ENCODE data around the gene FHAD1.
"Not testable (repeated sequence)": the region's sequence is repeated elsewhere in the genome, so short reads cannot be mapped to it uniquely, and the experiment has no call there.

Gene FHAD1

DNA sequence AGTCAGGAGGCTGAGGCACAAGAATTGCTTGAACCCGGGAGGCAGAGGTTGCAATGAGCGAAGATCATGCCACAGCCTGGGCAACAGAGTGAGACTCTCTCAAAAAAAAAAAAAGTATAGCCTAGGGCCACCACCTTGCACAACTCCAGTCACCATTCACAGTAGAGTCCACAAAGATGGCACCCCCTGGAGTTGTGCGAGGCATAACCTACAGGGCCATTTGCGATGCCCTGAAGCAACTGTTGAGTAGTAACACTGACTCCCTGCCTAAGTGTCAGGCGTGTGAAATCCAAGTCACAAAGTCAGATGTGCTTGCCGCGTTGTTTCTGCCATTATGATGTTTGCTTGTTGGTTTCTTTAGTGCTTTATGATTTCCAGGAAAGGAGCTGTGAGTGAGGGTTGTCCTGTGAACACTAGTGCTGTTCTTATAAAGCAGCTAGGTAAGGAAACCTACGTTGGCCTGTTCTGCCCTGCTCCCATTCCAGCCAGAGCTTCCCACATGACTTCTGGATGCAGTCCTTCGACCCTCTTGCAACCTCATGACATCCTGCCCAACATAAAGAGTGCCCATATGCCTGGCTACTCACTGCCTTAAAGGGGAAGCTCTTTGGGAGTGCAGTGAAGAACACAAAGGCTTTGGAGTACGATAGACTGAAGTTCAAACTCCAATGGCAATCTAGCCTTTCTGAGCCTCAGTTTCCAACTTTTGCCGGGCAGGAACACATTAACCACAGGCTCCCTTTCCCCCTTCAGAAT is 29.8 kb downstream of the FHAD1 start:
- no peak for DNase-seq (ENCODE audit: low spot score)

DNA sequence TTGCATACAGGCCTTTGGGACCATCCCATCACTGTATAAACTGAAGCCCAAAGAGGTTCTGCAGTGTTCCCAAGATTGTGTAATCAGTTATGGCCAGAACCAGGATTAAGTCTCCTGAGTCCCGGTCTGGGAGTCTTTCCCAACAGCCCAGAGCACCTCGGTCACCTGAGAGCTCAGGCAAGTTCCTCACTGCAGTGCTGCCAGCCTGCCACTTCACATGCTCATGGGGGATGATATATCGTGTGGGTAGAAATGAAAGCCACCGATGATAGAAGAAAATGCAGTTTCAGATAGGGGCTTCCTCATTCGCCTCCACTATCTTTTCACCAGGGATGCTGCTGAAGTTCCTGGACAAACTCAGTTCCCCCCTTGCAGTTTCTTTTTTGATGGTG is 30.4 kb downstream of the FHAD1 start:
- no peak for DNase-seq (ENCODE audit: low spot score)

DNA sequence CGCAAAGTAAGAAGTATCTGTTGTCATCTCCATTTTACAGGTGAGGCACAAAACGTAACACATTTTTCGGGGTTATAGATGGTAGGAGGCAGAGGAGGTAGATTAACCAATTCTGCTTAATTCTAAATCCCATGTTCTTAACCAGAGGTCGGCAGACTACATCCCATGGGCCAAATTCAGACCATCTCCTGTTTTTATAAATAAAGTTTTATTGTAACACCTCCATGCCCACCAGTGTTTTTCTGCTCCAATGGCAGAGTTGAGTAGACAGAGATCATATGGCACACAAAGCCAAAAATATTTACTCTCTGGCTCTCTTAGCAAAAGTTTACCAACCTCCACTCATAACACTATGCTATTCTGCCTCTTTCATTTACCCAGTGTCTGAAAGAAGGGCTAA is 30.9 kb downstream of the FHAD1 start:
- no peak for DNase-seq (ENCODE audit: low spot score)

DNA sequence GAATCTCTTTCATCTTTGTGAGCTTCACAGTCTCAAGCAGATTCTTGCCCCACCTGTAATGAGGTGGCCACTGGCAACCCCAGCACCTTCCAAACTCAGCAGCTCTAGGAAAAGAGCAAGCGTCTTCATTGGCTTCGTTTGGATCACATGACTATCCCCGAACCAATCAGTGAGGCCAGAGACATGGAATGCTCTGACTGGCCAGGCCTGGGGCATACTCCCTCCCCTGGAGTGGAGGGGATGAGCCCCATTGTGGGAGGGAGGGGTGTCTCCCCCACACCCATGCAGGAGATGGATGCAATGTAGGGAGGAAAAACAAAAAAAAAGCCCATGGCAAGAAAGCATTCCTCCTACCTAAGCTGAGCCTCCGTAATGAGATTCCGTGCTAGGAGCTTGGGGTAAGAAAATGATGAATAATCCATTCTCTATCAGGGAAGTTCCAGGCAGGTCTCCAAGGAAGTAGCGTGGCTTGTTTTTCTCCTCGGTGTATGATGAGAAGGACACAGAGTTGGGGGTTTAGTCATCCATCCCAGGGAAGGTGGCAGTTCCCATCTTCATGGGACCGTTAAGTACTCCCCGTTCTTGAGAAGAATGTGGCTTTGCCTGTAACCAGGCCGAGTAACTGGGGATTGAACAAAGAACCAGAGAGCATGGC is 32.7 kb downstream of the FHAD1 start:
- no peak for DNase-seq (ENCODE audit: low spot score)

DNA sequence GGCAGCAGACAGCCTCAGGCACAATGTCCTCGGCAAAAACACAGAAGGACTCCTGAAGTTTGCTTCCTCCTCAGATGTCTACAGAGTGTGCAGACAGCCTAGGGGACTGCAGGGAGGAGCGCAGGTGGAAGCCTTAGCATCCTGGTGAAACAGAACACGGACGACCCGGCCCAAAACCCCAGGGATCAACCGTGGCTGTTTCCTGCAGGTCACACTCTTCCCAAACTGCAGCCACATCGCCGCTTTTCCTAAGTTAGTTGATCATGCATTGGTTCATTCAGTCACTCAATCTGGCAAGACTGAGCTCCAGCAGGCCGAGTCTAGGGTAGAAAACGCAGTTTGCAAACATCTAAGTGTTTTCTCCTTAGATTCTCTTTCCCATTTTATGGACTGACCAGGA is 33.4 kb downstream of the FHAD1 start:
- no peak for DNase-seq (ENCODE audit: low spot score)

DNA sequence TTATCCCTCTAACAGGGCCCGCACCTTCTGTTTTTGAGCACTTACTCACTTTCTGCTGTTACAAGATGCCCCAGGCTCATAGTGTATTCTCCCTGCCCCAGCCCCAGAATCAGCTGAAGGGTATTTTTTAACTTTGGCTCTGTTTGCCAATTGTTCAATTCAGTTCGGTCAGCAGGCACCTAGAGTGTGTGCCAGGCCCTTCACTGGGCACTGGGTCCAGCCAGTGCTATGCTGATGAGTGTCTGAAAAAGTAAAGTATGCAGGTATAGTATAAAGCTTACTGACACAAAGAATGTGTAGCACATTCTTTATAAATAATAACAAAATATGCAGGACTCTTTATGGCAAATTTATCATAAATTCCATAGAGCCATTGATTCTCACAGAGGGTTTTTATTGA is 35.0 kb downstream of the FHAD1 start:
- no peak for DNase-seq (ENCODE audit: low spot score)

DNA sequence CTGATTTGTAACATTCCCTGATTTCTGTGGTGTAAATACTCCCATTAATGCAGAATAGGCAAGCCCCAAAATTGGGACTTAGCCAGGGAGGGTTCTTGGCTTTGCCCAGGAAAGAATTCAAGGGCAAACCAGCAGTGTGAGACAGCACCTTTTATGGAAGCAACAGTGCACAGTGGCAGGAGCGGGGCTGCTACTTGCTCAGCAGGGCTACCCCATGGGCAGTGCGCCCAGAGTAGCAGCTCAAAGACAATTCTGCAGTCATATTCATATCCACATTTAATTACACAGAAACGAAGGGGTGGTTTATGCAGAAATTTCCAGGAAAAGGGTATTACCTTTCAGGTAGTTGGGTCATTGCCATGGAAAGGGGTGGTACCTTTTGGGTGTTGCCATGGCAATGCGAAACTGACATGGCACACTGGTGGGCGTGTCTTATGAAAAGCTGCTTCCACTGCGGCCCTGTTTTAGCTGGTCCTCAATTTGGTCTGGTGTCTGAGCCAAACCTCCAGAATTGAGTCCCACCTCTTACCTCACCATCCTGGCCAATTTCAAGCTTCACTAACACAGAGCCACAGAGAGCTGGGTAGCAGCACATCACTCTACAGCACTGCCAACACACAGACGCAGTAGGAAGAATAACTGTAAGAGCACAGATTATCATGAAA is 35.9 kb downstream of the FHAD1 start:
- DNase-seq (ENCODE audit: low spot score): no peak

DNA sequence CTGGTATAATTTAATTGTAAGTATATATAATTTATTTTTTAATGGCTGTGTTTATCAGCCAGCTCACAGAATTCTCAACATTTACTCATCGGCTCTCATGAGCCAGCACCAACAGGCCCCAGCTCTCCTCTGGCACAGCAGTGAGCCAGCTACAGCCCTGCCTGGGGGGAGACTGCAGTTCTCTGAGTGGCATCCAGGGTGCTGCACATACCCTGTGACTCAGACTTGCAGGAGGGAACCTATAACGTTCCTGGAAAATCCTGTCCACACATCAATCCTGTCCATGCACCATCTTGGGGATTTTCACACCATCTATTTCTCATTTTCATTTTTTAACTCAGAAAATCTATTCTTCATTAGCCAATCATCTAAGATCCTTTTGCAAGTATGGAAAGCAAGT is 36.5 kb downstream of the FHAD1 start:
- DNase-seq (ENCODE audit: low spot score): no peak

DNA sequence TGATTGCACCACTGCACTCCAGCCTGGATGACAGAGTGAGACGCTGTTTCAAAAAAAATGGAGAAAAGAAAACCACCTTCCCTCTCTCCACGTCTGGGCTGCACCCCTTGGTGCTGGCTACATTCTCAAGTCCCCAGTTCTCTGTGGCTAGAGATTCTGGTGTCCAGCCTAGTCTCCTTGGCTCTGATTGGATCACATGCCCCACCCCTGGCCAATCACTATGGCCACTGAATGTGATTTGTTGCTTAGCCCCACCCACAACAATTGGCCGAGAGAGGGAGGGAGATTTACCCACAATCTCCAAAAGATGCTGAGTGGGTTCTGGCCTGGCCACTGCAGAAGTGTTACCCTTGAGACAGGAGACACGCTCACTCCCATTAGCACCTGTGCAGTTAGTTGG is 39.4 kb downstream of the FHAD1 start:
- no peak for DNase-seq (ENCODE audit: low spot score)

DNA sequence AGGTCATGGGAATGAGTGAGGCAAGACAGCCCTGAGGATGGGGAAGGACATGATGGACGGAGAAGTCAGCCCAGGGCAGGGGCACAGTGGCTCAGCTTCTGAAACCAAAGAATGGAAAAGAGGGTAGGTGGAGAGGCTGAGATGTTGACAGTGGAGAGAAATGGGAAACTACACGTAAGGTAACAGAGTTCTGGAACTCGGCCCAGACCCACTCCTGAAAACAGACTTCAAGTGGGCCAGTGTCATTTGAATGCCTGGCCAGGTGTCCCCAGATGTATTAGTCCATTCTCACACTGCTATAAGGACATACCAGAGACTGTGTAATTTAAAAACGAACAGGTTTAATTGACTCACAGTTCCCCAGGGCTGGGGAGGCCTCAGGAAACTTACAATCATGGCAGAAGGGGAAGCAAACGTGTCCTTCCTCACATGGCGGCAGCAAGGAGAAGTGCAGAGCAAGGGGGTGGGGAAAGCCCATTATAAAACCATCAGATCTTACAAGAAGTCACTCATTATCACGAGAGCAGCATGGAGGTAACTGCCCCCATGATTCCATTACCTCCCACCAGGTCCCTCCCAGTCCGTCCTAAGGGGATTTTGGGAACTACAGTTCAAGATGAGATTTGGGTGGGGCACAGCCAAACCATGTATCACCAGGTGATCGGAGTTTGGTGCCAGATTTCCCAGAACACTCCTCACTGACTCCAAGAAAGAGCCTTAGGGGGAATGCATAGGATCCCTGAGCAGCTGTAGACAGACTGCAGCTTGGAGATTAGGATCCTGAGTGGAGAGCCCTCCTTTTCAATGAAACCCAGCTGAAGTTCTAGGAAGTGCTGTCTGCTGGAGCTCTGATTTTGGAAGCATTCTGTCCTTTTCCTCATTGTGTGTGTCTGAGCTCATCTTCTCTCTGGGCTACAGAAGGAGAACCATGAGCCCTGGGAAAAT is 40.3 kb downstream of the FHAD1 start:
- no peak for DNase-seq (ENCODE audit: low spot score)

DNA sequence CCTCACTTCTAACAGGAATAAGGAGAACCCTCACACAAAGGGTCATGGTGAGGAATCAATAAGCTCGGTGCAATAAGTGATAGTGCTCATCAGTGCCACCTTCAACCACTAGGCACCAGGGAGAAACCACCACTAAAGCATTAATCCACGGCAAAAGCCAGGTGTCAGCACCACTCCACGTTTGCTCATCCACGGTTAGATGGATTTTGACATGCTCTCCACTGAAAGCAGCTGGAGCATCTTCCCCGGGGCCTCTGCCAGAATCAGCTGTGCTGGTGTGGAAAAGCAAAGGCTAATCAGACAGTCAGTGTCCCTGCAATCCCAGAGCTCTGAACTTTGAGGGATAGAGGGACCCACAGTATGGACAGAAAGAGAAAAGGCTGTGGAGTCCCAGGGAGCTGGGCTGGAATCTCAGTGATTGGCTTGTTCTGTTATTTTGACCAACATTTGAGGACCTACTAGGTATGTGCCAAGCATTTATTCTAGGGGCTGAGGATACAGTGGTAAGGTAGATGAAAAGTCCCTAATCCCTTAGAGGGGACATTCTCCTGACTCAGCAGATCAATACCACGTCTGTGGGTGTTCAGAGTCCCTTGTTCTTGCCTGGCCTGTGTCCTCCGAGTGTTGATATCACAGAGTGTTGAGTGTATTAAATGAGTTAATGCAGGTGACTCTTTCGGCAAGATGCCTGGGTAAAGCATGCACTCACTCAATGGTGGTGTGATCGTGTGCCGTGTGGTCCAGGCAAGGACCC is 41.3 kb downstream of the FHAD1 start:
- DNase-seq (ENCODE audit: low spot score): no peak

DNA sequence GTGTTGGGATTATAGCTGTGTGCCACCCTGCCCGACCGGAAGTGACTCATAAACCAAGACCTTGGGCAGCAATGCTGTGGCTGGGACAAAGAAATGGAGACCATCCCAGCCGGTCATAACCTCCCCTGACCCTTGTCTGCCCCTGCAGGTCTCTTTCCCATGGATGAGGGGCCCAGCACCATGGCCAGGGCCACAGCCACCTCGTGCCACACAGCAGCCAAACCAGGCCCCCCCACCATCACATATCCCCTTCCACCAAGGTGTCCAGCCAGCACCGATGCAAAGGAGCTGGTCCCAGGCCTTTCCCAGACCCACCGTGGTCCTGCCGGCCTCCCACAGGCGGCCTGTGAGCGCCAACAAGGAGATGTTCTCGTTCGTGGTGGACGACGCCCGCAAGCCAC is 42.2 kb downstream of the FHAD1 start:
- DNase-seq (ENCODE audit: low spot score): no peak

DNA sequence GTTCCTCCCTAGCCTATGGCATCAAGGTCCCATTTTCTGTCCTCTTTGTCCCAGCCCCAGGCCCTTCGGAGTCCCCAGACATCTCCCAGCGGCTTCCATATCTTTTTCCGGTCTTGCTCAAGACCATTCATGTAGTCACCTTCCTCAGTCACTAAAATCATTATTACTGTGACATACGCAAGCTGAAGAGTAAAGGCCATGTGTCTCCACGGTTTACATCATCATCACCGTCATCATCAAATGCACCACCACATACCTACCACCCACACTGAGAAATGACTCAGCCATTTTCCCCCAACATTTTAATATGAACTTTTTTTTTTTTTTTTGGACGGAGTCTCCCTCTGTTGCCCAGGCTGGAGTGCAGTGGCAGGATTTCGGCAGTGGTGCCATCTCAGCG is 43.4 kb downstream of the FHAD1 start:
- DNase-seq (ENCODE audit: low spot score): no peak

DNA sequence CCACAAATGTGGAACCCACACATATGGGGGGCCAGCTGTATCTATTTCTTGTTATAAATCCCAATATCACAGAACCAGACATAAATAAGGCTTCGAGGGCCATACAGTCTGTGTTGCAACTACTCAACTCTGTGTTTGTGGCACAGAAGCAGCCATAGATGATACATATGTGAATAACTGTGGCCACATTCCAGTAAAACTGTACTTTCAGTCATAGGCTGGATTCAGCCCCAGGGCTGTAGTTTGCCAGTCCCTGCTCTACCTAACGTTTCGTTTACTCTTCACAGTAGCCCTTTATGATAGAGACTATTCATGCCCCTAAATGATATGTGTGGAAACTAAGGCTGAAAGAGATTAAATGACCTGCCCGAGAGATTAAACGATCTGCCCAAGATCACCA is 48.7 kb downstream of the FHAD1 start:
- no peak for DNase-seq (ENCODE audit: low spot score)

DNA sequence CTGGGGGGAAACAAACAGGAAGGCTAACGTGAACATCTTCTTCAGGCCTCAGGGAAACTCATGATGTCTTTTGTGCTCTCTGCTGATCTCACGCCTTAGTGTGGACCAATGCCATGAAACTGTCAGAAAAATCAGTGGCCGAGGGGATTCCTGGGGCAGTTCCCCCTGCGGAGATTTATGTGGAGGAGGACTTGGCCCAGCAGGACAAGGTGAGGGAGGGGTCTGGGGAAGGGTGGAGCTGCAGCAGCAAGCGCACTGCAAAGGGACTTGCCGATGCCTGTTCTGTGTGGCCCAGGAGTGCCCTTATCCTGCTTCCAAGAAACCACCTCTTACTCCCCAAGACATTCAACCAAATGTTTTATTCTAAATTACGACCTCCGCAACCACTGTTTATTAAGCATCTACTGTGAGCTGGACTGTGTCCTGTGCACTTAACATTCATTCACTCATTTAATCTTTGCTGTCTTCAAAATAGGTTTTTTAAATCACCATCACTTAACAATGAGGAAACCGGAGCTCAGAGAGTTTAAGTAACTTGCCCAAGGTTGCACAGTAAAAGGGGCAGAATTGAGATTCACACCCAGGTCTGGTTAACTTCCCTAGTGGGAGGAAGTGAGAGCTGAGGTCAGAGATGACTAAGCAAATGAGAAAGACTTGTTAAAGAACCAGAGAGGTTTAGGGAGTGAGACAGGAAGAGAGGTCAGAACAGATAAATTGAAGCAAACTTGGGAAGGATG is 49.7 kb downstream of the FHAD1 start:
- DNase-seq (ENCODE audit: low spot score): no peak

DNA sequence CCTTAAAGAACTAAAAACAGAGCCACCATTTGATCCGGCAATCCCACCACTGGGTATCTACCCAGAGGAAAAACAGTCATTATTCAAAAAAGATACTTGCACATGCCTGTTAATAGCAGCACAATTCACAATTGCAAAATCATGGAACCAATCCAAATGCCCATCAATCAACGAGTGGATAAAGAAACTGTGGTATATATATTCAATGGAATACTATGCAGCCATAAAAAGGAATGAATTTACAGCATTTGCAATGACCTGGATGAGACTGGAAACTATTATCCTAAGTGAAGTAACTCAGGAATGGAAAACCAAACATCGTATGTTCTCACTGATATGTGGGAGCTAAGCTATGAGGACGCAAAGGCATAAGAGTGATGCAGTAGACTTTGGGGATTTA is 51.0 kb downstream of the FHAD1 start:
- DNase-seq (ENCODE audit: low spot score): not testable (repeated sequence)

DNA sequence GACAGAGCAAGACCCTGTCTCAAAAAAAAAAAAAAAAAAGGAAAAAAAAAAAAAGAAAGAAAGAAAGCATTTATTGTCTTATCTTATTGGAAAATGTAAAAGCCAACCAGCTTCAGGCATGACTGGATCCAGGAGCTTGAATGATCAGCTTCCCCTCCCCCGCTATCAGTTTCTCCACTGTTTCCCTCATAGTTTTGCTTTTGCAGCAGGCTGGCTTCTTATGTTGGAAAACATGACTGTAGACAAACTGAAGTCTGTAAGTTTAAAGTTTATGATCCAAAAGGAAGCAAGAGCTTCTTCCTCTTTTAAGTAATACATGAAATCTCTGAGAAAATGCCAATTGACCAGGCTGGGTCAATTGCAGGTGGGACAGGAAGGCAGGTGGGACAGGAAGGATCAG is 52.2 kb downstream of the FHAD1 start:
- no peak for DNase-seq (ENCODE audit: low spot score)

DNA sequence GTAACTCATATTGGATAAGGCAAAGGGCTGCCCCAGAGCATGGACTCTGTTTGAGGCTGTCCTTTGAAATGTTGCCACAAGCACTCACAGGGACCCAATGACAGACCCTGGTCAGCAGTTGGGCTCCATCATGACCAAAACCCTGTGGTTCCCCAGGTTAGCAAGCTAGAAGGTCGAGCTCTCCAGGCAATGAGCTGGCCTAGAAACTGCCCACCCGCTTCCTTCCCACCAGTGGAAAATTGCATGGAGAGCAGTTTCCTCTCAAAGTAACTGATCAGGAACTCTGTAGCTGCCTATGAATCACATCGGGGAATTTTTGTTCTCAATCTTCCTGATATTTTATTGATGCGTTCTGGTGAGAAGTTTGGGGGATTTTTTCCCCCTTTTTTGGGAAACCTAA is 52.8 kb downstream of the FHAD1 start:
- DNase-seq (ENCODE audit: low spot score): no peak

DNA sequence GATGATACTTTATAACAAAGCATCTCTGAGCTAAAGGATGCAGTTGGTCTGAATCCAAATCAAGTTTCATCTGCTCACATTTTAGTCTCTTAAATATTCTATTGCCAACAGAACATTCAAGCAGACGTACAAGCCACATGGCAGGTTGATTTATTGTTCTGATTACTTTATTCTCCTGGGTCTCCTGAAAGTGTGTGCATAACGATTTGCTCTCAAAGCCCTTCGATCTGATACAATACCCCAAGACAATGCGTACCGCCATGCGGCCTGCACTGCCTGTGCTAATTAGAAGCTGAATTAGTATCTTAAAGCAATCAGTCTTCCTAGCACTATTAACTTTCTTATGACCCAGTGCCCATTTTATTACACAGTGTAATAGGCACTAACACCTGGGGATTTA is 56.9 kb downstream of the FHAD1 start:
- DNase-seq (ENCODE audit: low spot score): no peak

DNA sequence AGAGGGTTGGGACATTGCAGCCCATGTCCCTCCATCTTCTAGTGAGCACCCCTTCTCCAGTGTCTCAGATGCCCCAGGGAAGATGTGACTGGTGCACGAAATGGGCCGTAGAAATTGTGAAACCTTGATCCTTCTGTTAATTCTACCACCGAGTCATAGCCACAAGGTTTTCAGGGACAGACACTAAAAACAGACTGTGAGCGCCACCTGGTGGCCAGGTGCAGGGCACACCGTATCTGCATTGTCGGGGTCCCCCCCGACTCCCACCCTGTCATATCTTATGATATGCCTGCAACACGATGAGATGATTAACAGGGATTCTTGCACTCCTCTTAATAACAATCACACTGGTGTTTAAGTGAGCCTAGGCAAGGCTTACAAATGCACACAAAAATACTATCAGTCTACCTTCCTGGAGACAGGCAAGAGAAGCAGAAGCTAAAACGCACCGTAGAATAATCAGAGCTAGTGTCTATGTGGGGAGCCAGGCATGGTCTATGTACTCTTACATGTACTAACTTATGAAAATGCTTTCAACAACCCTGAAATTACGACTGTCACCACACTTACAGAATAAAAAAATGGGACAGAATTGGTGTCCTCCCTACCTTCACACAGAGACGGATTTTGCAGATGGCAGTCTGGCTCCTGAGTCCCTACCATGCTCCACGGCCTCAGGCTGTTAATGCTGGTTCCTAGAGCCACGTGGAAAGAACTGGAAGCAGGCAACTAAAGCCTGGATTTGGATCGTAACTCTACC is 57.9 kb downstream of the FHAD1 start:
- DNase-seq (ENCODE audit: low spot score): peak; percentile 39

All from pons (tissue), 1 donor.